Natural killer cell (primary cell): ENCODE measurements around the gene DHX57. TPM values are rescaled to one million over a fixed set of nuclear protein-coding genes. Genes with fewer than 3 reads are reported as not detected.

ENCODE experiments used
- ATAC-seq, 3 donors: fragments of 150-1000 bp in 2 of 3; fragments of 200-7000 bp in 1 of 3; cut with Tn5 transposase; 1 replicate in 1 of 3; 2 replicates in 2 of 3; pipeline ENCODE4 v1.10.0; 2021; ENCODE audit warnings: mild to moderate bottlenecking in 2 of 3, moderate library complexity in 2 of 3
- DNase-seq, 2 donors: peaks; one replicate each; pipeline versions ENCODE4 v3.0.0 to v3.0.0-alpha.2; 2013 to 2021; ENCODE audit warnings: mixed read lengths in 1 of 2
- H3K27ac ChIP-seq: one replicate; pipeline ENCODE4 v1.5.1; 2013; ENCODE audit warnings: mild to moderate bottlenecking, low read length
- H3K27me3 ChIP-seq: one replicate; pipeline ENCODE4 v1.6.1; 2013; ENCODE audit warnings: low read length; ENCODE audit not compliant: control insufficient read depth, insufficient read depth
- H3K36me3 ChIP-seq: one replicate; pipeline ENCODE4 v1.6.1; 2013; ENCODE audit warnings: low read length; ENCODE audit not compliant: control insufficient read depth, insufficient read depth
- H3K4me1 ChIP-seq: one replicate; pipeline ENCODE4 v1.6.1; 2013; ENCODE audit warnings: low read length; ENCODE audit not compliant: control insufficient read depth, insufficient read depth
- H3K4me3 ChIP-seq: one replicate; pipeline ENCODE4 v1.5.1; 2013; ENCODE audit warnings: low read length
- H3K9me3 ChIP-seq: one replicate; pipeline ENCODE4 v1.6.1; 2013; ENCODE audit warnings: low read length; ENCODE audit not compliant: control insufficient read depth, insufficient read depth
- H3K27ac Mint-ChIP-seq, 2 donors: one replicate each; pipeline ENCODE4 v1.8.0; 2022; ENCODE audit warnings: mild to moderate bottlenecking in 2 of 2, mixed read lengths in 2 of 2, moderate library complexity in 1 of 2
- H3K27me3 Mint-ChIP-seq, 2 donors: one replicate each; pipeline ENCODE4 v1.8.0; 2022; ENCODE audit warnings: low read depth in 2 of 2, mixed read lengths in 2 of 2
- H3K36me3 Mint-ChIP-seq: one replicate; pipeline ENCODE4 v1.8.0; 2022; ENCODE audit warnings: mixed read lengths
- H3K4me1 Mint-ChIP-seq, 2 donors: one replicate each; pipeline ENCODE4 v1.8.0; 2022; ENCODE audit warnings: mixed read lengths in 2 of 2
- H3K4me3 Mint-ChIP-seq: one replicate; pipeline ENCODE4 v1.8.0; 2022; ENCODE audit warnings: mild to moderate bottlenecking, moderate library complexity, mixed read lengths
- H3K9me3 Mint-ChIP-seq, 2 donors: one replicate each; pipeline ENCODE4 v1.8.0; 2022; ENCODE audit warnings: mixed read lengths in 2 of 2
- WGBS: methylation state at CpG from one replicate; pipeline ENCODE4 v1.1.7; 2013; ENCODE audit warnings: missing lambda C conversion rate; ENCODE audit not compliant: insufficient coverage; 5-methylcytosine and 5-hydroxymethylcytosine counted together
- intact Hi-C: fragments of 100-400 bp; cut with micrococcal nuclease; formaldehyde crosslinking; loops from one replicate; pipeline ENCODE4 v1.14.2; 2022
- total RNA-seq, 4 donors: library from RNA; stranded (reverse); fragments of 120-200 nt in 1 of 4; gene quantifications; one replicate each; pipeline versions ENCODE4 v1.2.3 to v1.2.4, GENCODE V29; 2013 to 2022
- TF ChIP-seq, protein P1 (sequence below): fragments of 200-600 bp; IDR thresholded peaks from one replicate; pipeline ENCODE4 v1.8.0; 2022; ENCODE audit warnings: antibody characterized with exemption

DHX57 gene
- total RNA-seq, 3 donors from 2014 or later (not counting 1 experiment from before 2014, with no cell fraction given) = 12.8 to 21.9 (median 18.5) TPM

DNA sequence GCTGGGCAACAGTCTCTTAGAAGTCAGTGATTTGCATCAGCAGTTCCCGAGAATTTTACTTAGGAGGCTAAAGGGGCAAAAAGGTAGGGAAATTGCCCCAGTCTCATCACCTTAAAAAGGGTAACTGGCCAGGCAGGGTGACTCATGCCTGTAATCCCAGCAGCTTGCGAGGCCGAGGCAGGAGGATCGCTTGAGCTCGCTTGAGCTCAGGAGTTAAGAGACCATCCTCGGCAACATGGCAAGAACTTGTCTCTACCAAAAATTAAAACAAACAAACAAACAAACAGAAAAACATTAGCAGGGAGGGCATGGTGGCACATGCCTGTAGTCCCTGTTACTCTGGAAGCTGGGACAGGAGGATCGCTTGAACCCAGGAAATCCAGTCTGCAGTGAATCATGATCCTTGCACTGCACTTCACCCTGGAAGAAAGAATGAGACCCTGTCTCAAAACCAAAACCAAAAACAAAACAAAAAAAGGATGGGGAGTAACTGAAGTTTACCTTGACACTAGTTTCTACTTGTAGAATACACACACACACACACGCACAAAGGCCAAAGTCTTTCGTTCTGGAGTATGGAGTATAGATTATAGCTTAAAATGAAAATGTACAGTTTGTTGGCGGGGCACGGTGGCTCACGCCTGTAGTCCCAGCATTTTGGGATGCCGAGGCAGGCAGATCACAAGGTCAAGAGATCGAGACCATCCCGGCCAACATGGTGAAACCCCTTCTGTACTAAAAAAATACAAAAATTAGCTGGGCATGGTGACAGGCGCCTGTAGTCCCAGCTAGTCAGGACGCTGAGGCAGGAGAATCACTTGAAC, 100.4 kb downstream of the DHX57 start:
- Histone ChIP-seq H3K4me1 (peaks cover 12% of the 10 kb centered on the region), H3K9me3 (no peaks in the 10 kb centered on the region), H3K36me3 (peaks cover under 1% of the 10 kb centered on the region), H3K27me3 (no peaks in the 10 kb centered on the region), H3K27ac (no peak overlapping the region), H3K4me3 (no peak overlapping the region)
- no peak for DNase-seq
- Mint-ChIP-seq H3K27me3 (peaks cover 22 to 23% of the 10 kb centered on the region in 2 donors), H3K9me3 (no peaks in the 10 kb centered on the region), H3K4me1 (peaks cover 12% of the 10 kb centered on the region in 2 donors), H3K36me3 (no peaks in the 10 kb centered on the region), H3K4me3 (peak overlapping the region; percentile 30), H3K27ac (no peak overlapping the region)
- intact Hi-C loops = no loop called here
- WGBS = 87% methylated on average over 16 of the region's 17 CpGs
- no peak for ATAC-seq
- TF ChIP-seq, protein P1, sequence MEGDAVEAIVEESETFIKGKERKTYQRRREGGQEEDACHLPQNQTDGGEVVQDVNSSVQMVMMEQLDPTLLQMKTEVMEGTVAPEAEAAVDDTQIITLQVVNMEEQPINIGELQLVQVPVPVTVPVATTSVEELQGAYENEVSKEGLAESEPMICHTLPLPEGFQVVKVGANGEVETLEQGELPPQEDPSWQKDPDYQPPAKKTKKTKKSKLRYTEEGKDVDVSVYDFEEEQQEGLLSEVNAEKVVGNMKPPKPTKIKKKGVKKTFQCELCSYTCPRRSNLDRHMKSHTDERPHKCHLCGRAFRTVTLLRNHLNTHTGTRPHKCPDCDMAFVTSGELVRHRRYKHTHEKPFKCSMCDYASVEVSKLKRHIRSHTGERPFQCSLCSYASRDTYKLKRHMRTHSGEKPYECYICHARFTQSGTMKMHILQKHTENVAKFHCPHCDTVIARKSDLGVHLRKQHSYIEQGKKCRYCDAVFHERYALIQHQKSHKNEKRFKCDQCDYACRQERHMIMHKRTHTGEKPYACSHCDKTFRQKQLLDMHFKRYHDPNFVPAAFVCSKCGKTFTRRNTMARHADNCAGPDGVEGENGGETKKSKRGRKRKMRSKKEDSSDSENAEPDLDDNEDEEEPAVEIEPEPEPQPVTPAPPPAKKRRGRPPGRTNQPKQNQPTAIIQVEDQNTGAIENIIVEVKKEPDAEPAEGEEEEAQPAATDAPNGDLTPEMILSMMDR = no peak

DNA sequence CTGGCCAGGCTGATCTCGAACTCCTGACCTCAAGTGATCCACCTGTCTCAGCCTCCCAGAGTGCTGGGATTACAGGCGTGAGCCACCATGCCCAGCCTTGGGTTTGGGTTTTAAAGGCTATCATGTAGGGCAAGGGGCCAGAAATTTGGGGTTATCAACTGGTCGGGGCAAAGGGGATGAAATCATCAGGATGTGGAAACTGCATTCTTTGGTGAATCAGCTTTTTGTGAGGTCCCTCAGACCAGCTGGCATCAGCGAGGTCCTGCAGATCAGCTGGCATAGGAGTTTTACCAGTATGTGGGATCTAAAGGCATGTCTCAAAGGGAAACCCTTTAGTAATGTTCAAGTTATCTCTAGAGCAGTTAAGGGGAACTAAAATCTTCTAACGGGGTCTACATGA, 104.1 kb downstream of the DHX57 start:
- intact Hi-C loops = no loop called here
- ATAC-seq = no peak
- H3K27me3 Mint-ChIP-seq = peaks cover 19 to 23% of the 10 kb centered on the region in 2 donors
- Histone ChIP-seq H3K4me3 (no peak overlapping the region), H3K9me3 (no peaks in the 10 kb centered on the region), H3K36me3 (no peaks in the 10 kb centered on the region), H3K27ac (no peak overlapping the region), H3K4me1 (no peaks in the 10 kb centered on the region), H3K27me3 (no peaks in the 10 kb centered on the region)
- H3K36me3 Mint-ChIP-seq = no peaks in the 10 kb centered on the region
- H3K27ac Mint-ChIP-seq = no peak overlapping the region
- H3K4me1 Mint-ChIP-seq = no peaks in the 10 kb centered on the region
- no peak for DNase-seq
- H3K4me3 Mint-ChIP-seq = no peak overlapping the region
- H3K9me3 Mint-ChIP-seq = no peaks in the 10 kb centered on the region
- WGBS = 78% methylated on average over 5 of the region's 5 CpGs
- TF ChIP-seq, protein P1 = no peak

DNA sequence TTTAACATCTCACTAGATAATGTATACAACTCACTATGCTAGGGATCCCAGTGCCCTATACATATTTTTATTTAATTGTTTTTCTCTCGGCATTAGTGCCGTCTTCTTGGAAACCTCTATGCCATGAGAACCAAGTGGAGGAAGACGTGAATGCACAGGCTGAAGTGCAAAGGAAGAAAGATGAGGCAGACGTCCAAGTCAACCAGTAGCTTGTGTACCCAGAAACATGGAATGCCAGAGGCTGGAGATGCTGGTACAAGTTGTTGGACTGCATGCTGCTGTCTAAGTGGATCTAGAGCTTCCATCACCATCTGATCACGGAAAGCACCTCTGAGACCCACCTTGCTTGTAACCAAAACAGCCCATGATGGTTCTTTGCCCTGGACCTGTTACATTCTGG, 110.2 kb downstream of the DHX57 start:
- H3K9me3 ChIP-seq = no peaks in the 10 kb centered on the region
- Mint-ChIP-seq H3K9me3 (no peaks in the 10 kb centered on the region), H3K4me3 (no peak overlapping the region), H3K36me3 (no peaks in the 10 kb centered on the region), H3K4me1 (no peaks in the 10 kb centered on the region), H3K27me3 (no peaks in the 10 kb centered on the region), H3K27ac (no peak overlapping the region)
- H3K27ac ChIP-seq = no peak overlapping the region
- H3K4me1 ChIP-seq = no peaks in the 10 kb centered on the region
- no peak for DNase-seq
- TF ChIP-seq, protein P1 = no peak
- no peak overlapping the region for H3K4me3 ChIP-seq
- no peaks in the 10 kb centered on the region for H3K36me3 ChIP-seq
- no peak for ATAC-seq
- H3K27me3 ChIP-seq = no peaks in the 10 kb centered on the region
- 97% methylated on average over 5 of the region's 5 CpGs for WGBS
- intact Hi-C loops = no loop called here

DNA sequence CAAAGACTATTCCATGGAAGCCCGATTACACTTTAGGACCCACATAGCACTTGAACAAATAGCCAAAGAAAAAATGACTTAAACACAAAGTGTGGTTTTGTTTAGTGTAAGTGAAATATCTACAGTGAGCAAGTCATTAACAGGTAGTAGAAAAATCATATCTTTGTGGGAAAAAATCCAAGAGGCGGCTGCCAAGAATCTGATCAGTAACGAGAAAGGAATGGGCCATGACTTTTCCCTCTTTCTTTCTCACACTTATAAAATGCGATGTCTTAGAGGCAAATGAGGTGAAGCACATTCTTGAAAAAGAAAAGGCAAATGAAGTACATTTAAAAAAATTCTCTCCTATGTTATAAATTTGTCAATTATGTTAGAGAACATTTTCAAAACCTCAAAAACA, 110.6 kb downstream of the DHX57 start:
- Mint-ChIP-seq H3K9me3 (no peaks in the 10 kb centered on the region), H3K27ac (no peak overlapping the region), H3K4me3 (no peak overlapping the region), H3K4me1 (no peaks in the 10 kb centered on the region), H3K36me3 (no peaks in the 10 kb centered on the region), H3K27me3 (no peaks in the 10 kb centered on the region)
- 100% methylated on average over 1 of the region's 4 CpGs for WGBS
- ATAC-seq (no peak), DNase-seq (no peak)
- Histone ChIP-seq H3K36me3 (no peaks in the 10 kb centered on the region), H3K27me3 (no peaks in the 10 kb centered on the region), H3K27ac (no peak overlapping the region), H3K4me3 (no peak overlapping the region), H3K9me3 (no peaks in the 10 kb centered on the region), H3K4me1 (no peaks in the 10 kb centered on the region)
- TF ChIP-seq, protein P1 = no peak
- intact Hi-C loops = no loop called here
